ENCODE data around the gene NEGR1.

- TF ChIP-seq, protein P1, sequence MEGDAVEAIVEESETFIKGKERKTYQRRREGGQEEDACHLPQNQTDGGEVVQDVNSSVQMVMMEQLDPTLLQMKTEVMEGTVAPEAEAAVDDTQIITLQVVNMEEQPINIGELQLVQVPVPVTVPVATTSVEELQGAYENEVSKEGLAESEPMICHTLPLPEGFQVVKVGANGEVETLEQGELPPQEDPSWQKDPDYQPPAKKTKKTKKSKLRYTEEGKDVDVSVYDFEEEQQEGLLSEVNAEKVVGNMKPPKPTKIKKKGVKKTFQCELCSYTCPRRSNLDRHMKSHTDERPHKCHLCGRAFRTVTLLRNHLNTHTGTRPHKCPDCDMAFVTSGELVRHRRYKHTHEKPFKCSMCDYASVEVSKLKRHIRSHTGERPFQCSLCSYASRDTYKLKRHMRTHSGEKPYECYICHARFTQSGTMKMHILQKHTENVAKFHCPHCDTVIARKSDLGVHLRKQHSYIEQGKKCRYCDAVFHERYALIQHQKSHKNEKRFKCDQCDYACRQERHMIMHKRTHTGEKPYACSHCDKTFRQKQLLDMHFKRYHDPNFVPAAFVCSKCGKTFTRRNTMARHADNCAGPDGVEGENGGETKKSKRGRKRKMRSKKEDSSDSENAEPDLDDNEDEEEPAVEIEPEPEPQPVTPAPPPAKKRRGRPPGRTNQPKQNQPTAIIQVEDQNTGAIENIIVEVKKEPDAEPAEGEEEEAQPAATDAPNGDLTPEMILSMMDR (IDR thresholded peaks at IDR 0.05) = no peak
- no peak for TF ChIP-seq POLR2A (IDR thresholded peaks at IDR 0.05)
These were observed 910.8 kb downstream of the NEGR1 start for GRCh38 chr1:71371581-71371980.

Measured in testis (tissue), 2 donors.